Uterus (tissue), 2 donors: ENCODE data around the gene RHEX.

Source experiments
- CTCF ChIP-seq, 4 experiments: fragments of 200-600 bp in 2 of 4; fragments of 450-650 bp in 2 of 4; sonication (generic) in 2 of 4; IDR thresholded peaks; one replicate each; pipeline ENCODE4 v1.5.1; 2016 to 2019; ENCODE audit warnings: antibody characterized with exemption in 4 of 4, mild to moderate bottlenecking in 2 of 4, moderate library complexity in 1 of 4
- POLR2A ChIP-seq, 2 donors: fragments of 450-650 bp; IDR thresholded peaks; one replicate each; pipeline ENCODE4 v1.6.1; 2016; ENCODE audit warnings: antibody characterized with exemption in 2 of 2, mild to moderate bottlenecking in 1 of 2, moderate library complexity in 1 of 2

DNA sequence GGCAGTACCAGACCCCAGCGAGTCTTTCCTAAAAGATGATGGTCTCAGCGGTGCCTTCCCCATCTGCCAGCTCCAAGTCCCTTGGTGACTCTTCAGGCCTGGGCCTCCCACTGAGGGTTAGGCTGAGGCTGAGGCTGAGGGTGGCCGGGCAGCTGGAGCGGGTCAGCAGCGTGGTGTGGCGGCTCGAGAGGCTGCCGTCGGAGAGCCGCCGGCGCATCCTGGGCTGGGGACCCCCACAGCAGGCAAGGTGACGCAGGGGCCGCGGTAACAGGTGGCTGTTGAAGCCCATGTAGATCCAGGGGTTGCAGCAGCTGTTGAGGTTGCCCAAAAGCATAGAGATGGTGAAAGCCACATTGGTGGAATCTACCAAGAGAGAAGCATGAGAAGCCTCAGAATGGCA, 57.2 kb downstream of the RHEX start:
- TF ChIP-seq POLR2A (IDR thresholded peaks at IDR 0.05) (no peak), CTCF (IDR thresholded peaks at IDR 0.05) (no peak)
